ENCODE measurements around the gene EVC2. TPM values are rescaled to one million over a fixed set of nuclear protein-coding genes. Genes with fewer than 3 reads are reported as not detected.
A peak's percentile ranks its signal among the peaks of the same experiment; 100 is the strongest.

Gene EVC2
- total RNA-seq, 1 experiment from 2014 or later: 7.8 TPM

- no peak overlapping the region for H3K23ac ChIP-seq (ENCODE audit: insufficient read length, low read depth, low read length)
- WGBS (ENCODE audit: extremely low coverage, insufficient read length, low lambda C conversion rate): no CpG with 5 or more reads among the region's 5 CpGs
- no peak overlapping the region for H2BK120ac ChIP-seq (ENCODE audit: low read depth, low read length, poor library complexity, severe bottlenecking)
- no peak overlapping the region for H2AK5ac ChIP-seq (ENCODE audit: insufficient read length, low read length)
- no peak overlapping the region for H2BK12ac ChIP-seq (ENCODE audit: insufficient read length, low read depth, low read length)
- H3K4me1 ChIP-seq (ENCODE audit: insufficient read depth, low read length): no peaks in the 10 kb centered on the region
- no peak for DNase-seq
- no peak overlapping the region for H3K14ac ChIP-seq (ENCODE audit: insufficient read depth, low read length)
- H3T11ph ChIP-seq (ENCODE audit: low read length): no peak overlapping the region
- no peak overlapping the region for H4K91ac ChIP-seq (ENCODE audit: insufficient read length, low read depth, low read length)
- H4K8ac ChIP-seq (replicated peaks; ENCODE audit: insufficient read length, low read depth, low read length): no peak overlapping the region
- Mint-ChIP-seq H3K4me1 (peaks cover 19 to 30% of the 10 kb centered on the region in 2 experiments), H3K27me3 (ENCODE audit: low read depth) (peaks cover 25% of the 10 kb centered on the region), H3K36me3 (ENCODE audit: insufficient read depth in 1 of 3, low read depth in 3 of 3) (peaks cover 16 to 31% (median 26%) of the 10 kb centered on the region in 3 experiments), H3K27ac (no peak overlapping the region; a peak in 1 of 7 replicates), H3K4me3 (peak overlapping the region; percentile 73 to 77), H3K9me3 (peaks cover 15 to 17% of the 10 kb centered on the region in 2 experiments)
- no peak for TF ChIP-seq CTCF (conservative IDR thresholded peaks at IDR 0.05)
- H3K4ac ChIP-seq (ENCODE audit: low read depth, low read length): no peak overlapping the region
- no peak overlapping the region for H4K5ac ChIP-seq (ENCODE audit: insufficient read length, low read depth, low read length)
- no peak overlapping the region for H2AFZ ChIP-seq (ENCODE audit: low read length)
- no peak overlapping the region for H3K56ac ChIP-seq (ENCODE audit: insufficient read length, low read depth, low read length)
- no peak overlapping the region for H2BK5ac ChIP-seq (ENCODE audit: insufficient read length, low read length)
- peaks cover 10% of the 10 kb centered on the region for H3K9me3 ChIP-seq (ENCODE audit: control insufficient read depth, low read depth, low read length)
- peaks cover 23% of the 10 kb centered on the region for H3K23me2 ChIP-seq (ENCODE audit: insufficient read length, low read depth, low read length, poor library complexity, severe bottlenecking)
- H3K79me2 ChIP-seq (ENCODE audit: insufficient read depth, low read length): no peaks in the 10 kb centered on the region; the same call in 1 of the 2 replicates
- H2BK15ac ChIP-seq (ENCODE audit: low read depth, low read length): no peak overlapping the region
- H4K20me1 ChIP-seq (ENCODE audit: control insufficient read depth, insufficient read depth, insufficient read length): no peaks in the 10 kb centered on the region
- H3K9ac ChIP-seq (ENCODE audit: extremely low read depth, insufficient read length, low read length): no peak overlapping the region
- no peak overlapping the region for H3K27ac ChIP-seq (ENCODE audit: insufficient read length, low read depth, low read length)
- H3K79me1 ChIP-seq (ENCODE audit: insufficient read depth, low read depth, low read length, poor library complexity, severe bottlenecking): no peaks in the 10 kb centered on the region
- no peak overlapping the region for H2BK20ac ChIP-seq (ENCODE audit: low read depth, low read length, poor library complexity, severe bottlenecking)
- H3K18ac ChIP-seq (ENCODE audit: insufficient read length, low read depth, low read length): no peak overlapping the region
- H3K27me3 ChIP-seq (ENCODE audit: insufficient read depth, low read length): peaks cover 5% of the 10 kb centered on the region; the same call in 1 of the 2 replicates
- H3K4me2 ChIP-seq (ENCODE audit: insufficient read depth, insufficient read length, low read length): peak overlapping the region; percentile 77
Observed at GRCh38 chr4:5707366-5707765, 993 bp downstream of the EVC2 start.
